ENCODE results near the gene FAM43A.

The FAM43A gene

GRCh38 chr3:194720048-194720447, 34.4 kb downstream of the FAM43A start:
- Histone ChIP-seq H3K4me3 (ENCODE audit: low read length in 2 of 2) (no peak overlapping the region), H3K9ac (ENCODE audit: low read depth in 1 of 2, low read length in 2 of 2) (no peak overlapping the region), H3K27me3 (ENCODE audit: control insufficient read depth in 2 of 2, insufficient read depth in 2 of 2, low read length in 2 of 2) (no peaks in the 10 kb centered on the region), H3K9me3 (ENCODE audit: control insufficient read depth in 2 of 2, low read length in 2 of 2) (no peaks in the 10 kb centered on the region), H3K36me3 (ENCODE audit: control insufficient read depth in 2 of 2, insufficient read depth in 2 of 2, low read length in 2 of 2) (no peaks in the 10 kb centered on the region), H3K4me1 (ENCODE audit: control insufficient read depth in 2 of 2, insufficient read depth in 2 of 2, low read length in 2 of 2) (peaks cover 4 to 12% of the 10 kb centered on the region in 2 donors), H3K27ac (ENCODE audit: low read depth in 2 of 2, low read length in 2 of 2) (no peak overlapping the region)

GRCh38 chr3:194723846-194724618, 38.3 kb downstream of the FAM43A start:
- H3K9me3 ChIP-seq (ENCODE audit: control insufficient read depth in 2 of 2, low read length in 2 of 2), result no peaks in the 10 kb centered on the region
- peak overlapping the region in 1 of 2 donors; percentile 23 for H3K27ac ChIP-seq (ENCODE audit: low read depth in 2 of 2, low read length in 2 of 2)
- no peaks in the 10 kb centered on the region for H3K27me3 ChIP-seq (ENCODE audit: control insufficient read depth in 2 of 2, insufficient read depth in 2 of 2, low read length in 2 of 2)
- H3K4me3 ChIP-seq (ENCODE audit: low read length in 2 of 2), result no peak overlapping the region
- peaks cover 4 to 12% of the 10 kb centered on the region in 2 donors for H3K4me1 ChIP-seq (ENCODE audit: control insufficient read depth in 2 of 2, insufficient read depth in 2 of 2, low read length in 2 of 2)
- no peak overlapping the region for H3K9ac ChIP-seq (ENCODE audit: low read depth in 1 of 2, low read length in 2 of 2)
- no peaks in the 10 kb centered on the region for H3K36me3 ChIP-seq (ENCODE audit: control insufficient read depth in 2 of 2, insufficient read depth in 2 of 2, low read length in 2 of 2)

GRCh38 chr3:194725346-194725745, 39.7 kb downstream of the FAM43A start:
- Histone ChIP-seq H3K27ac (ENCODE audit: low read depth in 2 of 2, low read length in 2 of 2) (no peak overlapping the region), H3K4me1 (ENCODE audit: control insufficient read depth in 2 of 2, insufficient read depth in 2 of 2, low read length in 2 of 2) (peaks cover 6 to 16% of the 10 kb centered on the region in 2 donors), H3K4me3 (ENCODE audit: low read length in 2 of 2) (no peak overlapping the region), H3K27me3 (ENCODE audit: control insufficient read depth in 2 of 2, insufficient read depth in 2 of 2, low read length in 2 of 2) (no peaks in the 10 kb centered on the region), H3K36me3 (ENCODE audit: control insufficient read depth in 2 of 2, insufficient read depth in 2 of 2, low read length in 2 of 2) (no peaks in the 10 kb centered on the region), H3K9ac (ENCODE audit: low read depth in 1 of 2, low read length in 2 of 2) (no peak overlapping the region), H3K9me3 (ENCODE audit: control insufficient read depth in 2 of 2, low read length in 2 of 2) (no peaks in the 10 kb centered on the region)

GRCh38 chr3:194727435-194728128, 41.9 kb downstream of the FAM43A start:
- Histone ChIP-seq H3K9me3 (ENCODE audit: control insufficient read depth in 2 of 2, low read length in 2 of 2) (no peaks in the 10 kb centered on the region), H3K27me3 (ENCODE audit: control insufficient read depth in 2 of 2, insufficient read depth in 2 of 2, low read length in 2 of 2) (no peaks in the 10 kb centered on the region), H3K9ac (ENCODE audit: low read depth in 1 of 2, low read length in 2 of 2) (no peak overlapping the region), H3K4me1 (ENCODE audit: control insufficient read depth in 2 of 2, insufficient read depth in 2 of 2, low read length in 2 of 2) (peaks cover 2 to 9% of the 10 kb centered on the region in 2 donors), H3K27ac (ENCODE audit: low read depth in 2 of 2, low read length in 2 of 2) (no peak overlapping the region), H3K36me3 (ENCODE audit: control insufficient read depth in 2 of 2, insufficient read depth in 2 of 2, low read length in 2 of 2) (no peaks in the 10 kb centered on the region), H3K4me3 (ENCODE audit: low read length in 2 of 2) (no peak overlapping the region)

GRCh38 chr3:194728986-194729385, 43.3 kb downstream of the FAM43A start:
- Histone ChIP-seq H3K9me3 (ENCODE audit: control insufficient read depth in 2 of 2, low read length in 2 of 2) (no peaks in the 10 kb centered on the region), H3K4me3 (ENCODE audit: low read length in 2 of 2) (no peak overlapping the region), H3K4me1 (ENCODE audit: control insufficient read depth in 2 of 2, insufficient read depth in 2 of 2, low read length in 2 of 2) (peaks cover 2 to 4% of the 10 kb centered on the region in 2 donors), H3K9ac (ENCODE audit: low read depth in 1 of 2, low read length in 2 of 2) (no peak overlapping the region), H3K27me3 (ENCODE audit: control insufficient read depth in 2 of 2, insufficient read depth in 2 of 2, low read length in 2 of 2) (no peaks in the 10 kb centered on the region), H3K36me3 (ENCODE audit: control insufficient read depth in 2 of 2, insufficient read depth in 2 of 2, low read length in 2 of 2) (no peaks in the 10 kb centered on the region), H3K27ac (ENCODE audit: low read depth in 2 of 2, low read length in 2 of 2) (no peak overlapping the region)

GRCh38 chr3:194730365-194730764, 44.7 kb downstream of the FAM43A start:
- Histone ChIP-seq H3K27me3 (ENCODE audit: control insufficient read depth in 2 of 2, insufficient read depth in 2 of 2, low read length in 2 of 2) (no peaks in the 10 kb centered on the region), H3K4me3 (ENCODE audit: low read length in 2 of 2) (no peak overlapping the region), H3K36me3 (ENCODE audit: control insufficient read depth in 2 of 2, insufficient read depth in 2 of 2, low read length in 2 of 2) (no peaks in the 10 kb centered on the region), H3K4me1 (ENCODE audit: control insufficient read depth in 2 of 2, insufficient read depth in 2 of 2, low read length in 2 of 2) (peaks cover 2 to 4% of the 10 kb centered on the region in 2 donors), H3K9ac (ENCODE audit: low read depth in 1 of 2, low read length in 2 of 2) (no peak overlapping the region), H3K9me3 (ENCODE audit: control insufficient read depth in 2 of 2, low read length in 2 of 2) (no peaks in the 10 kb centered on the region), H3K27ac (ENCODE audit: low read depth in 2 of 2, low read length in 2 of 2) (no peak overlapping the region)

- H3K4me3 ChIP-seq (ENCODE audit: low read length in 2 of 2), result no peak overlapping the region
- H3K9ac ChIP-seq (ENCODE audit: low read depth in 1 of 2, low read length in 2 of 2), result no peak overlapping the region
- H3K9me3 ChIP-seq (ENCODE audit: control insufficient read depth in 2 of 2, low read length in 2 of 2), result no peaks in the 10 kb centered on the region
- H3K36me3 ChIP-seq (ENCODE audit: control insufficient read depth in 2 of 2, insufficient read depth in 2 of 2, low read length in 2 of 2), result no peaks in the 10 kb centered on the region
- no peak overlapping the region for H3K27ac ChIP-seq (ENCODE audit: low read depth in 2 of 2, low read length in 2 of 2)
- peaks cover 2 to 4% of the 10 kb centered on the region in 2 donors for H3K4me1 ChIP-seq (ENCODE audit: control insufficient read depth in 2 of 2, insufficient read depth in 2 of 2, low read length in 2 of 2)
- H3K27me3 ChIP-seq (ENCODE audit: control insufficient read depth in 2 of 2, insufficient read depth in 2 of 2, low read length in 2 of 2), result no peaks in the 10 kb centered on the region
Observed at GRCh38 chr3:194731506-194732073, 45.9 kb downstream of the FAM43A start.

- Histone ChIP-seq H3K27ac (ENCODE audit: low read depth in 2 of 2, low read length in 2 of 2) (no peak overlapping the region), H3K27me3 (ENCODE audit: control insufficient read depth in 2 of 2, insufficient read depth in 2 of 2, low read length in 2 of 2) (no peaks in the 10 kb centered on the region), H3K4me1 (ENCODE audit: control insufficient read depth in 2 of 2, insufficient read depth in 2 of 2, low read length in 2 of 2) (peaks cover 2 to 4% of the 10 kb centered on the region in 2 donors), H3K4me3 (ENCODE audit: low read length in 2 of 2) (no peak overlapping the region), H3K36me3 (ENCODE audit: control insufficient read depth in 2 of 2, insufficient read depth in 2 of 2, low read length in 2 of 2) (no peaks in the 10 kb centered on the region), H3K9ac (ENCODE audit: low read depth in 1 of 2, low read length in 2 of 2) (no peak overlapping the region), H3K9me3 (ENCODE audit: control insufficient read depth in 2 of 2, low read length in 2 of 2) (no peaks in the 10 kb centered on the region)
Observed at GRCh38 chr3:194732617-194733016, 46.9 kb downstream of the FAM43A start.

GRCh38 chr3:194736277-194736895, 50.7 kb downstream of the FAM43A start:
- Histone ChIP-seq H3K27ac (ENCODE audit: low read depth in 2 of 2, low read length in 2 of 2) (peak overlapping the region in 1 of 2 donors; percentile 6), H3K36me3 (ENCODE audit: control insufficient read depth in 2 of 2, insufficient read depth in 2 of 2, low read length in 2 of 2) (no peaks in the 10 kb centered on the region), H3K9ac (ENCODE audit: low read depth in 1 of 2, low read length in 2 of 2) (no peak overlapping the region), H3K4me1 (ENCODE audit: control insufficient read depth in 2 of 2, insufficient read depth in 2 of 2, low read length in 2 of 2) (no peaks in the 10 kb centered on the region), H3K9me3 (ENCODE audit: control insufficient read depth in 2 of 2, low read length in 2 of 2) (no peaks in the 10 kb centered on the region), H3K27me3 (ENCODE audit: control insufficient read depth in 2 of 2, insufficient read depth in 2 of 2, low read length in 2 of 2) (no peaks in the 10 kb centered on the region), H3K4me3 (ENCODE audit: low read length in 2 of 2) (no peak overlapping the region)
